ENCODE data around the gene SYK.

SYK gene

GRCh38 chr9:90826326-90827020, 24.9 kb downstream of the SYK start:
- ATAC-seq, result no peak

GRCh38 chr9:90827181-90827871, 25.7 kb downstream of the SYK start:
- peak; percentile 20 to 25 for ATAC-seq

- ATAC-seq, result no peak
Observed at GRCh38 chr9:90830051-90830450, 28.4 kb downstream of the SYK start.

GRCh38 chr9:90830977-90831376, 29.4 kb downstream of the SYK start:
- no peak for ATAC-seq

GRCh38 chr9:90832261-90832660, 30.6 kb downstream of the SYK start:
- no peak for ATAC-seq

DNA sequence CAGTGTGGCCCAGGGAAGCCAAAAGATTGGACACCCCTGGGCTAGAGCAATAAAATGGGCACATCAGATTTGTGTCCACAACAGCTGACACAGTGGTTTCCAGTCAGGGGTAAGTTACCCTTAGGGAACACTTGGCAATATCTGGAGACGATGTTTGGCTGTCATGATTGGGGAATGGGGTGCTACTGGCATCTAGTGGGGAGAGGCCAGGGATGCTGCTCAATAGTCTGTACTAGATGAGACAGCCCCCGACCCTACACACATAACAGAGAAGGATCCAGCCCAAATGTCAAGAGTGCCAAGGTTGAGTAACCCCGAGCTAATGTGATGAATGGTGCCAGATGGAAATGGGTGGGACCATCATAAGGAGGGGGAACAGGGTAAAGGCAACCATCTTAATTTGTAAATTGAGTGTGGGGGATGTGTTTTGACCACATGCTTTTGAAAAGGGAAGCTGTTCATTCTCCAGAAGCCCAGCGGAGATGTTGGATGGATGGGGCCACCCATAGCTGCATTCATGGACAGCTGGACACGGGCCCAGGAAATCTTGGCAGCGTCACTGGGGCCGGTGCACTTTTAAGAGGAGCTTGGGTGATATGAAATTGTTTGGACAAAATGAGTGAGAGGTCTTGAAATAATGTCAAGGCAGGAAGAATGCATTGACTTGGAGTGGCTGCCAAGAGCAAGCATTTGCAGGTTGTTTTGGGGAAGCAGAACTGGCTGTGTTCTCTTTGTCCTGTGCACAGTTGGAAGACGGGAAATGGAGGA, 33.4 kb downstream of the SYK start:
- no peak for ATAC-seq

- ATAC-seq, result no peak
Observed at GRCh38 chr9:90836411-90837080, 34.9 kb downstream of the SYK start.

GRCh38 chr9:90838098-90838497, 36.5 kb downstream of the SYK start:
- no peak for ATAC-seq

GRCh38 chr9:90838581-90839154, 37.0 kb downstream of the SYK start:
- ATAC-seq, result no peak

- no peak for ATAC-seq
Observed at GRCh38 chr9:90839183-90839728, 37.6 kb downstream of the SYK start.

GRCh38 chr9:90840696-90841095, 39.1 kb downstream of the SYK start:
- ATAC-seq, result no peak

DNA sequence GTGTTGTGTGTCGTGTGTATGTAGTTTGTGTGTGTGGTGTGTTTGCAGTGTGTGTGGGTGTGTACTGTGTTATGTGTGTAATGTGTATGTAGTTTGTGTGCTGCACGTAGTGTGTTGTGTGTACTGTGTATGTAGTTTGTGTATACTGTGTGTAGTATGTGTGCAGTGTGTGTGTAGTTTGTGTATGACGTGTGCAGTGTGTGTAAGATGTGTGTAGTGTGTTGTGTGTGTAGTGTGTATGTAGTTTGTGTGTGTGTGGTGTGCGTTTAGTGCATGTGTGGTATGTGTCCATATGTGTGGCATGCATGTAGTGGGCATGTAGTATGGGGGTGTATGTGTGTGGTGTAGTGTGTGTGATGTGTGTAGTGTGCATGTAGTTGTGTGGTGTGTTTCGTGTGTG, 39.6 kb downstream of the SYK start:
- no peak for ATAC-seq

DNA sequence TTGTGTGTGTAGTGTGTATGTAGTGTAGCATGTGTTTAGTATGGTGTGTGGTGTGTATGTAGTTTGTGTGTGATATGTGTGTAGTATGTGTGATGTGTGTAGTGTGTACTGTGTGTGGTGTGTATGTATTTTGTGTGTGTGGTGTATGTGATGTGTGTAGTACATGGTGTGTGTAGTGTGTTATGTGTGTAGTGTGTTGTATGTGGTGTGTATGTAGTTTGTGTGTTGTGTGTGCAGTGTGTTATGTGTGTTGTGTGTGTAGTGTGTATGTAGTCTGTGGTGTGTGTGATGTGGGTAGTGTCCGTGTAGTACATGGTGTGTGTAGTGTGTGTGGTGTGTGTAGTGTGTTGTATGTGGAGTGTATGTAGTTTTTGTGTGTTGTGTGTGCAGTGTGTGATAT, 40.0 kb downstream of the SYK start:
- ATAC-seq, result no peak

DNA sequence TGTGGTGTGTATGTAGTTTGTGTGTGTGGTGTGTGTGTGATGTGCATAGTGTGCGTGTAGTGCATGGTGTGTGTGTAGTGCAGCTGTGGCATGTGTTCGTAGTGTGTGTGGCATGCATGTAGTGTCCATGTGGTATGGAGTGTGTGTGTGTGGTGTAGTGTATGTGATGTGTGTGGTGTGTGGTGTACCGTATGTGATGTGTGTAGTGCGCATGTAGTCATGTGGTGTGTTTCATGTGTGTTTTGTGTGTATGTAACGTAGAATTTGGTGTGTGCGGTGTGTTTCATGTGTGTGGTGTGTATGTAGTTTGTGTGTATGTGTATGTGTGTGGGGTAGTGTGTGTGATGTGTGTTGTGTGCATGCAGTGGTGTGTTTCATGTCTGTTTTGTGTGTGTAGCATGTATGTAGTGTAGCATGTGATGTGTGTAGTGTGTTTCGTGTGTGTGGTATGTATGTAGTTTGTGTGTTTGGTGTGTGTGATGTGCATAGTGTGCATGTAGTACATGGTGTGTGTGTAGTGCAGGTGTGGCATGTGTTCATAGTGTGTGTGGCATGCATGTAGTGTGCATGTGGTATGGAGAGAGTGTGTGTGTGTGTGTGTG, 40.7 kb downstream of the SYK start:
- ATAC-seq, result no peak

DNA sequence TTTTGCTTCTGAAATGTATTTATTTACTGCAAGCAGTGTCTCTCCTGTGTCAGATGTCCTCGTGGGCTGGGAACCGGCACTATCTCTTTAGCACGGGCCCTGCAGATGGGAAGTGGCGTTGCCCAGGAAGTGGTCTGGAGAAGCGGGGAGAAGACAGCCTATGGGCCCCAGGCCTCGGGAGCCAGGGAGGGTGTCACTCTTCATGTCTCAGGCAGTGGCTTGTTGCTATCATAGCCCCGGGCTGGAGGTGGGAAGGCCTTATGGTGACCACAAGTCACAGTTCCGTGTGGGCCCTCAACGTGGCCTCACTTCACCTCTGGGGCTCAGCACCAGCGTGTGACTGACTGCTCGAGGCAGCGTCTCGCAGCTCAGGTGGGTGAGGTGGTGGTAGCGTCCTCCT, 41.4 kb downstream of the SYK start:
- ATAC-seq, result no peak

DNA sequence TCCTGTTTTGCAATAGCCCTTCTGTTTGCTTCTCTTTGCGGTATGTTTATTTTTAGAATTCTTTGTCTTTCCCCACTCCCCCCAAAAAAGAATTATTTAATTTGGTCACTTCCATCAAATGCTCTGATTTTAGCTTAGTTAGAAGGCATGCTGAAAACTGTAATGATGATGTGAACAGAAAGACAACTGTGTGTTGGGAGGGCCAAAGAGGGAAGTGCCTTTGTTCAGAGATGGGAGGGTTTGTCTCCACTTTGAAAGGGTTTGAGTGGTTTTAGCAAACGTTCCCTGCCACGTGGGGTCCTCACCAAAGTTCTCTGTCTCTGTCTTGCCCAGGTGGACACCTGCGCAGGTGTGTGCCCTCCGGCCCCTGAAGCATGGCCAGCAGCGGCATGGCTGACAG, 41.9 kb downstream of the SYK start:
- ATAC-seq, result no peak

- no peak for ATAC-seq
Observed at GRCh38 chr9:90844326-90844725, 42.7 kb downstream of the SYK start.

- no peak for ATAC-seq
Observed at GRCh38 chr9:90846770-90847419, 45.3 kb downstream of the SYK start.

- ATAC-seq, result no peak
Observed at GRCh38 chr9:90847971-90848370, 46.4 kb downstream of the SYK start.

GRCh38 chr9:90848866-90849265, 47.2 kb downstream of the SYK start:
- no peak for ATAC-seq

DNA sequence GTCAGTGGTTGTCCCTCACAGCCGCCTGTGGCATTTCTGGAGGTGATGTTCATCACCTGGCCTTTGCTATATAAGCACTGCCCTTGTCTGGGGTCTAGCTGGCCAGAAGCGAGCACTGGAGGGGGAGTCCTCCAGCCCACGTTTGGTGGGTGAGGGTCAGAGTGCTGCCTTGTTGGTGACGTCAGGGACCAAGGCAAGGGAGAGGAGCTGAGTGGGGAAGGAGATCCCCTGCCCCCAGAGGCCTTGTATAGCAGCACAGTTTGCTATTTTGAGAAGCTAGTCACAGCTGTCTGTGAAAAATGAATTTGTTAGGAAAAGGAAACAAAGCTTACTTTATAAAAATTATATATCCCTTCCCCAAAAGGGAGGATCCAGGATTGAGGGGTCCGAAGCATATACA, 49.8 kb downstream of the SYK start:
- ATAC-seq, result no peak

DNA sequence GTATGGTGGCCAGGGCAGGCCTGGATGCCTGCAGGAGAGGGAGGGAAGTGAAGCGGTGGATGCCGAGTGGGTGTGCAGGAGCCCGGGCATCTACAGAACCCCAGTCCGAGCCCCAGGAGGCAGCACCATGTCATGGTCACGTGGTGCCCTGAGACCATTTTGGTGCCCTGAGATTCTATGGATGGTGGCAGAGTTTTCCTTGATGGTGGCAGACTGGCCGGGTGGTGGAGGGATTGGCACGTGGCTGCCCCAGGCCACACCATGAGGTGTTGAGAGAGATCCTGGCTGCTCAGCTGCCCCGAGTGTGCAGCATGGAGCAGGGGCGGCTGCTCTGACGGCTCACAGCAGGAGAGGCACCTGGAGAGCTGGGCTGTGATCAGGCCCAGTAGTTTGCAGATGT, 52.3 kb downstream of the SYK start:
- ATAC-seq, result no peak
